SK-N-SH treated with all-trans-retinoic acid at 6 μM for 48 hours (cell line): Measurements from ENCODE around the gene PRR5L.

ENCODE experiments used
- ARNTL ChIP-seq: fragments of 450-650 bp; formaldehyde crosslinking; IDR thresholded peaks from 2 replicates; pipeline ENCODE4 v1.5.0; 2020; ENCODE audit warnings: low read depth, mild to moderate bottlenecking, moderate library complexity, borderline replicate concordance
- BACH2 ChIP-seq: fragments of 250-450 bp; sonication (Bioruptor Pico); IDR thresholded peaks from 2 replicates; pipeline ENCODE4 v1.9.0; 2021; ENCODE audit warnings: mild to moderate bottlenecking, borderline replicate concordance
- CSDC2 ChIP-seq: fragments of 250-450 bp; sonication (Bioruptor Pico); IDR thresholded peaks from 2 replicates; pipeline ENCODE4 v1.5.0; 2020; ENCODE audit warnings: mild to moderate bottlenecking, moderate library complexity
- OSR1 ChIP-seq: fragments of 250-450 bp; sonication (Bioruptor Pico); IDR thresholded peaks from 2 replicates; pipeline ENCODE4 v1.8.0; 2022; ENCODE audit warnings: moderate library complexity, mild to moderate bottlenecking, inconsistent platforms
- SNAI2 ChIP-seq: fragments of 250-450 bp; sonication (Bioruptor Pico); IDR thresholded peaks from 2 replicates; pipeline ENCODE4 v1.5.0; 2020; ENCODE audit warnings: mild to moderate bottlenecking, moderate library complexity
- TCF4 ChIP-seq: fragments of 250-450 bp; sonication (Bioruptor Pico); IDR thresholded peaks from 2 replicates; pipeline ENCODE4 v1.8.0; 2021; ENCODE audit warnings: mild to moderate bottlenecking, moderate library complexity, borderline replicate concordance
- ZC3H10 ChIP-seq: fragments of 250-450 bp; sonication (Bioruptor Pico); IDR thresholded peaks from 2 replicates; pipeline ENCODE4 v1.5.1; 2021; ENCODE audit warnings: mild to moderate bottlenecking, moderate library complexity
- ZFP30 ChIP-seq: fragments of 450-650 bp; formaldehyde crosslinking; IDR thresholded peaks from 2 replicates; pipeline ENCODE4 v1.5.0; 2022; ENCODE audit warnings: mild to moderate bottlenecking, moderate library complexity
- ZNF565 ChIP-seq: fragments of 450-650 bp; formaldehyde crosslinking; conservative IDR thresholded peaks from 2 replicates; pipeline ENCODE4 v1.5.0; 2020; ENCODE audit warnings: low read depth, mild to moderate bottlenecking, moderate library complexity
- TF ChIP-seq, protein P1 (sequence below): fragments of 250-450 bp; sonication (Bioruptor Pico); IDR thresholded peaks from 2 replicates; pipeline ENCODE4 v1.5.1; 2020; ENCODE audit warnings: low read depth, mild to moderate bottlenecking, moderate library complexity
- TF ChIP-seq, protein P2 (sequence below): fragments of 250-450 bp; sonication (Bioruptor Pico); IDR thresholded peaks from 2 replicates; pipeline ENCODE4 v1.5.0; 2020; ENCODE audit warnings: mild to moderate bottlenecking, moderate library complexity

DNA sequence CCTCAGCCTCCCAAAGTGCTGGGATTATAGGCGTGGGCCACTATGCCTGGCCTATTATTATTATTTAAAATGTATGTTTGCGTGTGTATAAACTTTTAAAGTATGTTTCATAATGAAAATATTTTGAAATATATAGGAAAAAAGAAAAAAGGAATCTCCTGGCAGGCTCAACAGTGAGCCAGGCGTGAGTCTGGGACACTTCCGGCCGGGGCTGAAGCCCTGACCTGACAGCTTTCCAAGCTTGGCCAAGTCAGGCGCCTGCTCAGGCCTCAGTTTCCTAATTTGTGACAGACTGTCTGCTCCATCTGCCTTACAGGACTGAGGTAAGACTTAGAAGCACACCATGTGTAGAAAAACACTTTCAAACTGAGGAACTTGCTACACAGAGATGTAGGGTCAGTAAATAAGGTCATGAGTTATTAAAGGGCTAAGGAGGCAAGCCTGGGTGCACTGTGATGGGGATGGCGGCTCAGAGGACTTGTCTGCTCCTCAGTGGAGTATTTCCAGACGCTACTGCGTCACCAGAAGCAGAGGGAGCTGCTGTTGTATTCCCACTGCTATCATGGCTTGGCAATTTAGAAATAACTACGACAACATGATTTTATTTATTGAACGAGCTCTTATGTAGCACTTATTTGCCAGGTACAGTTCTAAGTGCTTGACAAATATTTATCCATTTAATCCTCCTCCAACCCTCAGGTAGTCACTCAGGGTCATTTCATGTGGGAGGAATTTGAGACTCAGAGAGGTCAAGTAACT is 100.1 kb downstream of the PRR5L start:
- TF ChIP-seq ARNTL (CRISPR knock-in tag) (no peak), SNAI2 (no peak), OSR1 (no peak), ZC3H10 (no peak), CSDC2 (CRISPR knock-in tag) (no peak), BACH2 (CRISPR knock-in tag) (no peak), ZFP30 (no peak), TCF4 (CRISPR knock-in tag) (no peak), ZNF565 (CRISPR knock-in tag) (no peak)
- TF ChIP-seq, protein P1, sequence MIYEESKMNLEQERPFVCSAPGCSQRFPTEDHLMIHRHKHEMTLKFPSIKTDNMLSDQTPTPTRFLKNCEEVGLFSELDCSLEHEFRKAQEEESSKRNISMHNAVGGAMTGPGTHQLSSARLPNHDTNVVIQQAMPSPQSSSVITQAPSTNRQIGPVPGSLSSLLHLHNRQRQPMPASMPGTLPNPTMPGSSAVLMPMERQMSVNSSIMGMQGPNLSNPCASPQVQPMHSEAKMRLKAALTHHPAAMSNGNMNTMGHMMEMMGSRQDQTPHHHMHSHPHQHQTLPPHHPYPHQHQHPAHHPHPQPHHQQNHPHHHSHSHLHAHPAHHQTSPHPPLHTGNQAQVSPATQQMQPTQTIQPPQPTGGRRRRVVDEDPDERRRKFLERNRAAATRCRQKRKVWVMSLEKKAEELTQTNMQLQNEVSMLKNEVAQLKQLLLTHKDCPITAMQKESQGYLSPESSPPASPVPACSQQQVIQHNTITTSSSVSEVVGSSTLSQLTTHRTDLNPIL (CRISPR knock-in tag): no peak
- TF ChIP-seq, protein P2, sequence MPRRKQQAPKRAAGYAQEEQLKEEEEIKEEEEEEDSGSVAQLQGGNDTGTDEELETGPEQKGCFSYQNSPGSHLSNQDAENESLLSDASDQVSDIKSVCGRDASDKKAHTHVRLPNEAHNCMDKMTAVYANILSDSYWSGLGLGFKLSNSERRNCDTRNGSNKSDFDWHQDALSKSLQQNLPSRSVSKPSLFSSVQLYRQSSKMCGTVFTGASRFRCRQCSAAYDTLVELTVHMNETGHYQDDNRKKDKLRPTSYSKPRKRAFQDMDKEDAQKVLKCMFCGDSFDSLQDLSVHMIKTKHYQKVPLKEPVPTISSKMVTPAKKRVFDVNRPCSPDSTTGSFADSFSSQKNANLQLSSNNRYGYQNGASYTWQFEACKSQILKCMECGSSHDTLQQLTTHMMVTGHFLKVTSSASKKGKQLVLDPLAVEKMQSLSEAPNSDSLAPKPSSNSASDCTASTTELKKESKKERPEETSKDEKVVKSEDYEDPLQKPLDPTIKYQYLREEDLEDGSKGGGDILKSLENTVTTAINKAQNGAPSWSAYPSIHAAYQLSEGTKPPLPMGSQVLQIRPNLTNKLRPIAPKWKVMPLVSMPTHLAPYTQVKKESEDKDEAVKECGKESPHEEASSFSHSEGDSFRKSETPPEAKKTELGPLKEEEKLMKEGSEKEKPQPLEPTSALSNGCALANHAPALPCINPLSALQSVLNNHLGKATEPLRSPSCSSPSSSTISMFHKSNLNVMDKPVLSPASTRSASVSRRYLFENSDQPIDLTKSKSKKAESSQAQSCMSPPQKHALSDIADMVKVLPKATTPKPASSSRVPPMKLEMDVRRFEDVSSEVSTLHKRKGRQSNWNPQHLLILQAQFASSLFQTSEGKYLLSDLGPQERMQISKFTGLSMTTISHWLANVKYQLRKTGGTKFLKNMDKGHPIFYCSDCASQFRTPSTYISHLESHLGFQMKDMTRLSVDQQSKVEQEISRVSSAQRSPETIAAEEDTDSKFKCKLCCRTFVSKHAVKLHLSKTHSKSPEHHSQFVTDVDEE (CRISPR knock-in tag): no peak
